ENCODE data around the gene STPG2.

The STPG2 gene

DNA sequence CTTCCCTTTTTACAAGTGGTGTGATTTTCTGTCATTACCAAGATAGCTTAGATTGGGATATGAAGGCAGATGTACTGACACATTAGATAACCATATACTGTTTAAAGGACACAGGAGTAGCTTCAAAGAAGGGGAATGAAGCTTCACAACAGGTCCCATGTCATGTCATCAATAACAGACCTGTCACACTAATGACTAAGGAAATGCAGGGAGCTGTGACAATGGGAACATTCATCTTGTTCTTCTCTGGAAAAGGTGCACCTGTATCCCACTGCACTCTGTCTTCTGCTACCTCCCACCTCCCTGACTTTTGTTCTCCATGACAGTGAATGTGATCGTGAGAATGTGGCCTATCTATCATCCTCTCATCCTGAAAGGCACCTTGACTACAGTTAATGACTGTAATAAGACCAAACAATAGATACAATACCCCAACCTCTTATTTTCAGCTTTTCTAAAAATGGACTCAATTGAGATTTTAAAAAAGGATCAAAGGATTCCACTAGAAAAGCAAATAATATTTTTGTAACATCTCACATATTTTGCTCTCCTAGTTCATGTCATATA, 472.5 kb downstream of the STPG2 start:
- H3K36me3 ChIP-seq (replicated peaks; ENCODE audit: low read depth, low read length) = no peaks in the 10 kb centered on the region
- no peaks in the 10 kb centered on the region for H3K4me1 ChIP-seq (ENCODE audit: low read length)
- no peaks in the 10 kb centered on the region for H3K27me3 ChIP-seq (ENCODE audit: low read depth, low read length)
- no peak overlapping the region for H2AFZ ChIP-seq (ENCODE audit: low read depth, low read length)
- TF ChIP-seq EZH2phosphoT487 (IDR thresholded peaks at IDR 0.05; ENCODE audit: low read depth) = no peak
- TF ChIP-seq, protein P1, sequence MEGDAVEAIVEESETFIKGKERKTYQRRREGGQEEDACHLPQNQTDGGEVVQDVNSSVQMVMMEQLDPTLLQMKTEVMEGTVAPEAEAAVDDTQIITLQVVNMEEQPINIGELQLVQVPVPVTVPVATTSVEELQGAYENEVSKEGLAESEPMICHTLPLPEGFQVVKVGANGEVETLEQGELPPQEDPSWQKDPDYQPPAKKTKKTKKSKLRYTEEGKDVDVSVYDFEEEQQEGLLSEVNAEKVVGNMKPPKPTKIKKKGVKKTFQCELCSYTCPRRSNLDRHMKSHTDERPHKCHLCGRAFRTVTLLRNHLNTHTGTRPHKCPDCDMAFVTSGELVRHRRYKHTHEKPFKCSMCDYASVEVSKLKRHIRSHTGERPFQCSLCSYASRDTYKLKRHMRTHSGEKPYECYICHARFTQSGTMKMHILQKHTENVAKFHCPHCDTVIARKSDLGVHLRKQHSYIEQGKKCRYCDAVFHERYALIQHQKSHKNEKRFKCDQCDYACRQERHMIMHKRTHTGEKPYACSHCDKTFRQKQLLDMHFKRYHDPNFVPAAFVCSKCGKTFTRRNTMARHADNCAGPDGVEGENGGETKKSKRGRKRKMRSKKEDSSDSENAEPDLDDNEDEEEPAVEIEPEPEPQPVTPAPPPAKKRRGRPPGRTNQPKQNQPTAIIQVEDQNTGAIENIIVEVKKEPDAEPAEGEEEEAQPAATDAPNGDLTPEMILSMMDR (IDR thresholded peaks at IDR 0.05; ENCODE audit: low read depth, low read length) = no peak
- H3K9ac ChIP-seq (ENCODE audit: low read length) = no peak overlapping the region
- no peaks in the 10 kb centered on the region for H4K20me1 ChIP-seq (ENCODE audit: insufficient read depth, low read length)
- no peak overlapping the region for H3K27ac ChIP-seq (ENCODE audit: low read length)
- H3K79me2 ChIP-seq (ENCODE audit: low read length) = no peaks in the 10 kb centered on the region
- H3K4me3 ChIP-seq (ENCODE audit: low read length) = no peak overlapping the region
- H3K4me2 ChIP-seq (ENCODE audit: low read length) = no peak overlapping the region
- H3K9me3 ChIP-seq (ENCODE audit: insufficient read depth, low read length) = no peaks in the 10 kb centered on the region

DNA sequence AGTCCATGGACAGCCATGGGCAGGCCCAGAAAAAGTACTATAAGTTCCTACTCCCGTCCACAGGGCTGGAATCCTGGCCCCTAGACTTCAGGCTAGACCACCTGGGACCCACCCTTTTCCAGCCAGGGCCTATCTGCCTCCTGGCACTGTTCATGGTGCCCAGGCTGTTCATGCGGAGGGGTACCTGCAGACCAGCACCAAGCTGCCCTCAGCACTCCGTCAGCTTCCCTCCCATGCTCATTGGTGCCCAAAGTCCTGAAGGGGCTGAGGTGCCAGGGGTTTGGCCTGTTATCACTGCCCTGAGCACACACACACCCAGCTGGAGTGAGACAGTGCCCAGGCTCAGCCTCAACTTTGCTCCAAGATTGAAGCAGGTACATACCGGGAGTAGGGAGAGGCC, 477.7 kb downstream of the STPG2 start:
- H4K20me1 ChIP-seq (ENCODE audit: insufficient read depth, low read length) = no peaks in the 10 kb centered on the region
- H2AFZ ChIP-seq (ENCODE audit: low read depth, low read length) = no peak overlapping the region
- no peaks in the 10 kb centered on the region for H3K36me3 ChIP-seq (replicated peaks; ENCODE audit: low read depth, low read length)
- no peak overlapping the region for H3K9ac ChIP-seq (ENCODE audit: low read length)
- no peaks in the 10 kb centered on the region for H3K79me2 ChIP-seq (ENCODE audit: low read length)
- no peaks in the 10 kb centered on the region for H3K9me3 ChIP-seq (ENCODE audit: insufficient read depth, low read length)
- no peak overlapping the region for H3K4me3 ChIP-seq (ENCODE audit: low read length)
- H3K27me3 ChIP-seq (ENCODE audit: low read depth, low read length) = no peaks in the 10 kb centered on the region
- TF ChIP-seq, protein P1 (IDR thresholded peaks at IDR 0.05; ENCODE audit: low read depth, low read length) = no peak
- TF ChIP-seq EZH2phosphoT487 (IDR thresholded peaks at IDR 0.05; ENCODE audit: low read depth) = no peak
- H3K27ac ChIP-seq (ENCODE audit: low read length) = no peak overlapping the region
- H3K4me2 ChIP-seq (ENCODE audit: low read length) = no peak overlapping the region
- no peaks in the 10 kb centered on the region for H3K4me1 ChIP-seq (ENCODE audit: low read length)

DNA sequence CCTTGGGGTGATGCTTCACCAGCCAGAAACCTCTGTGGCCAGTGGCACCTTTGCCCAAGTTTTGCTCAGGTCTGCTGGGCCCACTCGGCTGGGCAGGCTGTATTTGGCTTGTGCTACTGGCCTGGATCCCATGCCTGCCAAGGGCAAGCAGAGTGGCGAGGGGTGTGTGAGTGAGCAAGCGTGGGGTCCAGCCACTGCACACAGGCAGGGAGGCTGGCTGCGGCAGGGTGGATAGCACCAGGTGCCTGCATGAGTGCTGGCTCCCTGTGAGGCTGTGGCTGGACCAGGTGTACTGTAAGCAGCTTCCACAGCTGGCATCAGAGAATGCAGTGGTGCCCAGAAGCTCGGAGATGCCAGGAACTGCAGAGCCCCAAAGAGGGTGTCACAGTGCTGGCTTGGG, 478.5 kb downstream of the STPG2 start:
- no peak overlapping the region for H3K4me2 ChIP-seq (ENCODE audit: low read length)
- no peaks in the 10 kb centered on the region for H3K4me1 ChIP-seq (ENCODE audit: low read length)
- H3K36me3 ChIP-seq (replicated peaks; ENCODE audit: low read depth, low read length) = no peaks in the 10 kb centered on the region
- H3K4me3 ChIP-seq (ENCODE audit: low read length) = no peak overlapping the region
- H3K9ac ChIP-seq (ENCODE audit: low read length) = no peak overlapping the region
- H3K9me3 ChIP-seq (ENCODE audit: insufficient read depth, low read length) = no peaks in the 10 kb centered on the region
- H2AFZ ChIP-seq (ENCODE audit: low read depth, low read length) = no peak overlapping the region
- H3K79me2 ChIP-seq (ENCODE audit: low read length) = no peaks in the 10 kb centered on the region
- H3K27me3 ChIP-seq (ENCODE audit: low read depth, low read length) = no peaks in the 10 kb centered on the region
- H4K20me1 ChIP-seq (ENCODE audit: insufficient read depth, low read length) = no peaks in the 10 kb centered on the region
- no peak overlapping the region for H3K27ac ChIP-seq (ENCODE audit: low read length)
- TF ChIP-seq, protein P1 (IDR thresholded peaks at IDR 0.05; ENCODE audit: low read depth, low read length) = no peak
- TF ChIP-seq EZH2phosphoT487 (IDR thresholded peaks at IDR 0.05; ENCODE audit: low read depth) = no peak

DNA sequence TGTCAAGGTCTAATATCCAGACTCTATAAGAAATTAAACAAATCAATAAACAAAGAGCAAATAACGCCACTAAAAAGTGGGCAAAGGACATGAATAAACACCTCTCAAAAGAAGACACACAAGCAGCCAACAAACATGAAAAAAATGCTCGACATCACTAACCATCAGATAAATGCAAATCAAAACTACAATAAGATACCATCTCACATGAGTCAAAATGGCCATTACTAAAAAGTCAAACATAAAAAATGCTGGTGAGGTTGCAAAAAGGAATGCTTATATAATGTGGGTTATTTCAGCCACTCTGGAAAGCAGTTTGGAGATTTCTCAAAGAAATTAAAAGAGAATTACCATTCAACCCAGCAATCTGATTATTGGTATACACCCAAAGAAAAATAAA, 481.1 kb downstream of the STPG2 start:
- Histone ChIP-seq H3K4me3 (ENCODE audit: low read length) (no peak overlapping the region), H3K4me2 (ENCODE audit: low read length) (no peak overlapping the region), H3K9ac (ENCODE audit: low read length) (no peak overlapping the region), H3K36me3 (replicated peaks; ENCODE audit: low read depth, low read length) (no peaks in the 10 kb centered on the region), H3K27ac (ENCODE audit: low read length) (no peak overlapping the region), H3K4me1 (ENCODE audit: low read length) (no peaks in the 10 kb centered on the region), H4K20me1 (ENCODE audit: insufficient read depth, low read length) (no peaks in the 10 kb centered on the region), H3K79me2 (ENCODE audit: low read length) (no peaks in the 10 kb centered on the region), H3K9me3 (ENCODE audit: insufficient read depth, low read length) (no peaks in the 10 kb centered on the region), H2AFZ (ENCODE audit: low read depth, low read length) (no peak overlapping the region), H3K27me3 (ENCODE audit: low read depth, low read length) (no peaks in the 10 kb centered on the region)
- TF ChIP-seq EZH2phosphoT487 (IDR thresholded peaks at IDR 0.05; ENCODE audit: low read depth) = no peak
- TF ChIP-seq, protein P1 (IDR thresholded peaks at IDR 0.05; ENCODE audit: low read depth, low read length) = no peak

Measured in OCI-LY3 (cell line).